GM19023 (cell line): Measurements from ENCODE around the gene OR2T35.
"Not testable (repeated sequence)": the region's sequence is repeated elsewhere in the genome, so short reads cannot be mapped to it uniquely, and the experiment has no call there.

Experiments used
- ATAC-seq: cut with Tn5 transposase; IDR thresholded peaks from one replicate; pipeline ENCODE4 v1.9.1; 2021; ENCODE audit warnings: mild to moderate bottlenecking, moderate library complexity; ENCODE audit not compliant: unreplicated experiment

Gene OR2T35

GRCh38 chr1:248645178-248645577, at the start of gene OR2T35:
OR2T35 (minus strand) TSS chr1:248645278; CDS start chr1:248639258, 6,020 bp downstream.
- not testable (repeated sequence) for ATAC-seq

GRCh38 chr1:248691567-248692155, 46.6 kb upstream of the OR2T35 start:
- no peak for ATAC-seq

- ATAC-seq = peak; percentile 73
These were observed 43.6 kb upstream of the OR2T35 start for GRCh38 chr1:248688527-248689298.

GRCh38 chr1:248686815-248687214, 41.7 kb upstream of the OR2T35 start:
- peak; percentile 79 for ATAC-seq

- ATAC-seq = no peak
These were observed 36.6 kb upstream of the OR2T35 start for GRCh38 chr1:248681651-248682050.

- no peak for ATAC-seq
These were observed 24.9 kb upstream of the OR2T35 start for GRCh38 chr1:248670003-248670402.

GRCh38 chr1:248663453-248664328, 18.6 kb upstream of the OR2T35 start:
- peak; percentile 90 for ATAC-seq

GRCh38 chr1:248656797-248657196, 11.7 kb upstream of the OR2T35 start:
- not testable (repeated sequence) for ATAC-seq

- ATAC-seq = peak; percentile 53
These were observed 10.3 kb upstream of the OR2T35 start, which contains the start of gene OR2T27 for GRCh38 chr1:248655354-248655753. OR2T27 (minus strand) TSS chr1:248655528; CDS start chr1:248650884, 4,644 bp downstream.

- ATAC-seq = not testable (repeated sequence)
These were observed 3.9 kb upstream of the OR2T35 start for GRCh38 chr1:248648770-248649536.

GRCh38 chr1:248642971-248643651, 2.0 kb downstream of the OR2T35 start:
- peak; percentile 68 for ATAC-seq

GRCh38 chr1:248641583-248641982, 3.5 kb downstream of the OR2T35 start:
- ATAC-seq = not testable (repeated sequence)

- ATAC-seq = peak; percentile 27
These were observed 4.2 kb downstream of the OR2T35 start for GRCh38 chr1:248640906-248641305.

- ATAC-seq = peak; percentile 26
These were observed 5.4 kb downstream of the OR2T35 start for GRCh38 chr1:248639652-248640051.

GRCh38 chr1:248636612-248637011, 8.5 kb downstream of the OR2T35 start:
- not testable (repeated sequence) for ATAC-seq

- not testable (repeated sequence) for ATAC-seq
These were observed 10.1 kb downstream of the OR2T35 start, which contains the start of gene OR2T11 for GRCh38 chr1:248634991-248635390. OR2T11 (minus strand) TSS chr1:248635091; CDS start chr1:248627128, 7,963 bp downstream.

- no peak for ATAC-seq
These were observed 13.6 kb downstream of the OR2T35 start for GRCh38 chr1:248631354-248632008.

GRCh38 chr1:248630551-248630950, 14.5 kb downstream of the OR2T35 start:
- ATAC-seq = no peak
